ENCODE data around the gene C10orf71. TPM values are rescaled to one million over a fixed set of nuclear protein-coding genes. Genes with fewer than 3 reads are reported as not detected.

C10orf71 gene
- total RNA-seq, 1 experiment from 2014 or later, result not detected

GRCh38 chr10:49353026-49353894 lies 54.3 kb downstream of the C10orf71 start:
- ATAC-seq (no peak), DNase-seq (ENCODE audit: low read depth, low spot score) (no peak)
- ChIA-PET CTCF (no interaction called here), POLR2A (no interaction called here)
- no TSS peak for BruUV-seq (replicated peaks)
- no peak overlapping the region for H3K27ac ChIP-seq (ENCODE audit: low read length)
- H3K27me3 ChIP-seq (ENCODE audit: control insufficient read depth, insufficient read depth, low read length), result no peaks in the 10 kb centered on the region
- H3K9me3 ChIP-seq (ENCODE audit: control insufficient read depth, insufficient read depth, low read depth, low read length), result no peaks in the 10 kb centered on the region
- no peaks in the 10 kb centered on the region for H3K36me3 ChIP-seq (ENCODE audit: control insufficient read depth, insufficient read depth, low read length)
- H3K4me1 ChIP-seq (ENCODE audit: control insufficient read depth, insufficient read depth, low read length), result no peaks in the 10 kb centered on the region
- in situ Hi-C loops (cut with HindIII; ENCODE audit: low pct_unique_long_range_greater_than_20kb, low sequenced_read_pairs), result no loop called here
- H3K4me3 ChIP-seq (ENCODE audit: low read depth in 2 of 2, low read length in 2 of 2), result no peak overlapping the region
- intact Hi-C loops (cut with micrococcal nuclease; ENCODE audit: unreplicated experiment), result no loop called here
- TF ChIP-seq SIN3A (IDR thresholded peaks at IDR 0.05; ENCODE audit: borderline replicate concordance, insufficient read depth, low read depth, low read length) (no peak), POLR2AphosphoS5 (IDR thresholded peaks at IDR 0.05; ENCODE audit: low read depth, low read length) (no peak), TCF7L2 (IDR thresholded peaks at IDR 0.05; ENCODE audit: low read depth, low read length) (no peak), REST (IDR thresholded peaks at IDR 0.05; ENCODE audit: insufficient read depth in 1 of 2, low read depth in 2 of 2, low read length in 1 of 2) (no peak), CTCF (IDR thresholded peaks at IDR 0.05) (no peak)

GRCh38 chr10:49353895-49354566 lies 55.1 kb downstream of the C10orf71 start:
- H3K27ac ChIP-seq (ENCODE audit: low read length), result no peak overlapping the region
- ATAC-seq (no peak), DNase-seq (ENCODE audit: low read depth, low spot score) (no peak)
- ChIA-PET POLR2A (no interaction called here), CTCF (no interaction called here)
- H3K36me3 ChIP-seq (ENCODE audit: control insufficient read depth, insufficient read depth, low read length), result no peaks in the 10 kb centered on the region
- no TSS peak for BruUV-seq (replicated peaks)
- H3K27me3 ChIP-seq (ENCODE audit: control insufficient read depth, insufficient read depth, low read length), result no peaks in the 10 kb centered on the region
- H3K4me1 ChIP-seq (ENCODE audit: control insufficient read depth, insufficient read depth, low read length), result no peaks in the 10 kb centered on the region
- no peak overlapping the region for H3K4me3 ChIP-seq (ENCODE audit: low read depth in 2 of 2, low read length in 2 of 2)
- H3K9me3 ChIP-seq (ENCODE audit: control insufficient read depth, insufficient read depth, low read depth, low read length), result no peaks in the 10 kb centered on the region
- TF ChIP-seq SIN3A (IDR thresholded peaks at IDR 0.05; ENCODE audit: borderline replicate concordance, insufficient read depth, low read depth, low read length) (no peak), REST (IDR thresholded peaks at IDR 0.05; ENCODE audit: insufficient read depth in 1 of 2, low read depth in 2 of 2, low read length in 1 of 2) (no peak), POLR2AphosphoS5 (IDR thresholded peaks at IDR 0.05; ENCODE audit: low read depth, low read length) (no peak), CTCF (IDR thresholded peaks at IDR 0.05) (no peak), TCF7L2 (IDR thresholded peaks at IDR 0.05; ENCODE audit: low read depth, low read length) (no peak)
- in situ Hi-C loops (cut with HindIII; ENCODE audit: low pct_unique_long_range_greater_than_20kb, low sequenced_read_pairs), result no loop called here
- intact Hi-C loops (cut with micrococcal nuclease; ENCODE audit: unreplicated experiment), result no loop called here
